NK-92 (cell line): ENCODE results near the gene OR2Y1.
"Not testable (repeated sequence)": the region's sequence is repeated elsewhere in the genome, so short reads cannot be mapped to it uniquely, and the experiment has no call there.

Experiments used
- DNase-seq: peaks from one replicate; lab custom pipeline; 2025; ENCODE audit not compliant: unreplicated experiment; lab: John Stamatoyannopoulos, UW

Gene OR2Y1, protein sequence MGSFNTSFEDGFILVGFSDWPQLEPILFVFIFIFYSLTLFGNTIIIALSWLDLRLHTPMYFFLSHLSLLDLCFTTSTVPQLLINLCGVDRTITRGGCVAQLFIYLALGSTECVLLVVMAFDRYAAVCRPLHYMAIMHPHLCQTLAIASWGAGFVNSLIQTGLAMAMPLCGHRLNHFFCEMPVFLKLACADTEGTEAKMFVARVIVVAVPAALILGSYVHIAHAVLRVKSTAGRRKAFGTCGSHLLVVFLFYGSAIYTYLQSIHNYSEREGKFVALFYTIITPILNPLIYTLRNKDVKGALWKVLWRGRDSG

DNA sequence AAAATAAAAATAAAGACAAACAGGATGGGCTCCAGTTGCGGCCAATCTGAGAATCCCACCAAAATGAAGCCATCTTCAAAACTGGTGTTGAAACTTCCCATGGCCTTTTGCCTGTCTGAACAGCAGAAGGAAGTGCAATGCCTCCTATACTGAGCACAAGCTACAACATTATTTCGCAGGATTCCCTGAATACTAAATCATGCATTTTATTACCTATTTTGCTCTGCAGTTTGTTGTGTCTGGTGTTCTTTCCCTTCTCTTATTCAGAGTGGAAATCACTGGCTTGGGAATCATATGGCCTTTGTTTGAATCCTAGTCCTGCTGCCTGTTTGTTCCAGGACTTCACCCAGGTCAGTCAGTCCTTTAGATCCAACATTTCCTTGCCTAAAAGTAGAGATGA, at the start of gene OR2Y1:
TSS of gene OR2Y1 (minus strand) at position 101 of the 400 bp plus-strand sequence. CDS start at position 101, 0 bp downstream.
- no peak for DNase-seq

DNA sequence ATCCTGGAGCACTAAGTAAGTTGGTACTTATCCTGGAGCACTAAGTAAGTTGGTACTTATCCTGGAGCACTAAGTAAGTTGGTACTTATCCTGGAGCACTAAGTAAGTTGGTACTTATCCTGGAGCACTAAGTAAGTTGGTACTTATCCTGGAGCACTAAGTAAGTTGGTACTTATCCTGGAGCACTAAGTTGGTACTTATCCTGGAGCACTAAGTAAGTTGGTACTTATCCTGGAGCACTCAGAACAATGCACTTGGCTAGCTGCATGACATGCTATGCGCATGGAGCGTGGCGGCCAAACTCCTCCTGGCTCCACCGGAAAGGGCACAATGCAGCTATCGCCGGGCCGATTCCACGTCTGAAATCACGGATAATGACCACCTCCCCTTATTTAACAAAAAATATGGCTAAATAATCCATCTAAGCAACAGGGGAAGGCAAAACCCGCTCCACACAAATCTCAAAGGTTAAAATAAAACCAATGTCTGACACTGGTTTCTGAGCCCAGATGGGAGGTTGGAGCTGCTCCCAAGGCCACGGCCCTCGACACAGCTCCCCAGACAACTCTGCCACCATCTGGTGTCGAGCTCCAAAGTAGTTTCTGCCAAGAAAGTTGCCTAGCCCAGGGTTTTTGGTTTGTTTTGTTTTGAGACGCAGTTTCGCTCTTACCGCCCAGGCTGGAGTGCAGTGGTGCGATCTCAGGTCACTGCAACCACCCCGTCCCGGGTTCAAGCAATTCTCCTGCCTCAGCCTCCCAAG, 49.0 kb upstream of the OR2Y1 start:
- DNase-seq = not testable (repeated sequence)

DNA sequence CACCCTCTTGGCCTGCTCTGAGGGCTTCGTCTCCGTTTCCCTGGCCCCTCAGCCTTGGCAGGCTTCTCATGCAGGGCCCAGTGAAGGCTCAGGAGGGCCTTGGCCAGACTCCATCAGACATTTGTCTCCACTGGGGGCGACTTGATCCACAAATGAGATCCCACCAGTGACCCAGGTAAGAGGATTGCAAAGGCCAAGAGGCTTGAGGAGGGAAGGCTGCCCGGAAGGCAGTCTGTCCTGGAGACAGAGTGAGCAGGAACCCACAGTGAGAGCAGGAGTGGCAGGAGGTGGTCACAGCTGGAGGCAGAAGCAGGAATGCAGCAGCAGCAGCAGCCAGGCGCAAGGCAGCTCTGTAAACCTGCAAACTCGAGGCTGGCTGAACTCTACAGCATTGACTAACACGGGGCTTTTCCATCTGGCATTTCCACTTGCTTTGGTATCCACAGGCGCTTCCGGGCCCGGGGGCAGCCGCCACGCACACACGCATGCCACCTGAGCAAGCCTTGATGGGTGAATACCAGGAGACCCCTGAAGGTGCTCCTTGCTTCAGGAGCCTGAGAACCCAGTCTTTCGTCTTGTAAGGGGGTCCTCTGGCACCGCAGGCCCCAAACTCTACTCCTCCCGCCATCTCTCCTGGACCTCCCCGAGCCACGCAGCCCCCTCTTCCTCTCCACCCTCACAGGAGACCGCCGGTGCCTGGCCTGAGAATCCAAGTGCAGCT, 48.0 kb upstream of the OR2Y1 start:
- DNase-seq = no peak

DNA sequence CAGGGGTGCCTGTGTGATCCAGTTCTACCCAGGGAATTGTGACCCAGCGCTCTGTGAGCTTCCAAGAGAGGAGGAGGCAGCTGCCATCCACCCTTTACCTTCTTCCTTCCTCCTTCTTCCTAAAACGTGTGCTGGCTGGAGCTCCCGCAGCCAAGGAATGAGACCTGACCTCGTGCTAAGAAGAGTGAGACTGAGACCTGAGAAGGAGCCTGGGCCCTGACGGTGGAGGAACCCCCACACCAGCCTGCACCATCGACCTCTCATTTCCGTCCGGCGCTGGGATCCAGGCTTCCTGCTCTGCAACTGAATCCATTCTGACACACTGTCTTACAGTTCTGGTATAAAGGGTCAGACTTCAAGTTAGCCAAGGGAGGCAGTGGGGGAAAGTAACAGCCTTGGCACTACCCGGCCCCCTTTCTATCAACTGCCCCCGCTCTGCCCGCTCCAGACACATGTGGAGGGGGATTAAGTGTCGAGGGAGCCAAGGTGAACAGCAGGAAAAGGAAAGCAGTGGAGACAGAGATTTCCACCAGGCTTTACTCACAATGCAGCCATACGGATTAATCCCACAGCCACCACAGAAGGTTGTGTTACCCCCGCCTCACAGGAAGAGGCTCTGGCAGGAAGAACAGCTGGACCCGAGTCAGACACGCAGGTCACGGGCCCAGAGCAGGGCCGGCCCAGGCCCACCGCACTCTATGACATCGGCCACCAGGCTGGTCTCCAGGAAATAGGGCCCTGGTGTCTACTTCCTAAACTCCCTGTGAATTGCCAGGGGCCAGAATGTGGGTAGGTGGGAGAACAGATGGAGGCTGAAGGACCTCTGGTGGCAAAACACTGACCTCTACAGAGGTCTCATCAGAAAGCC, 46.9 kb upstream of the OR2Y1 start:
- no peak for DNase-seq

DNA sequence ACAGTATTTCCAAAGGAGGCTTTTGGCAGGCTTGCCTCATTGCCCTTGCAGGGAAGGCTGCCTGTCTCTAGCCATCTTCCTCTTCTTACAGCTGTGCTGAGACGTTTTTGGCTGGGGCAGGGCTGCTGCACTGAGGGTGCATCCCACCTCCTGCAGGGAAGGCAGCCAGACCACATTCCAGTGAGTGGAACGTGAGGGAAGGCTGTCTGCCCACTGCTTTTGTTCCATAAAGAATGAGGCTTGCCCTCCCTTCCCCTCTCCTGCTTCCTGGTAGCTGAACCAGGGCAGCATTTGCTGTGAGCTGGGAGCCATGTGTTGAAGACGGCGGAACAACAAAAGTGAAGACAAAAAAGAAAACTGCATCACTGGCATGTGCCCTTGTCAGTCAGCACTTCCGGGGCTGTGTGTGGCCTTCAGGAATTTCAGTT, 46.0 kb upstream of the OR2Y1 start:
- no peak for DNase-seq

DNA sequence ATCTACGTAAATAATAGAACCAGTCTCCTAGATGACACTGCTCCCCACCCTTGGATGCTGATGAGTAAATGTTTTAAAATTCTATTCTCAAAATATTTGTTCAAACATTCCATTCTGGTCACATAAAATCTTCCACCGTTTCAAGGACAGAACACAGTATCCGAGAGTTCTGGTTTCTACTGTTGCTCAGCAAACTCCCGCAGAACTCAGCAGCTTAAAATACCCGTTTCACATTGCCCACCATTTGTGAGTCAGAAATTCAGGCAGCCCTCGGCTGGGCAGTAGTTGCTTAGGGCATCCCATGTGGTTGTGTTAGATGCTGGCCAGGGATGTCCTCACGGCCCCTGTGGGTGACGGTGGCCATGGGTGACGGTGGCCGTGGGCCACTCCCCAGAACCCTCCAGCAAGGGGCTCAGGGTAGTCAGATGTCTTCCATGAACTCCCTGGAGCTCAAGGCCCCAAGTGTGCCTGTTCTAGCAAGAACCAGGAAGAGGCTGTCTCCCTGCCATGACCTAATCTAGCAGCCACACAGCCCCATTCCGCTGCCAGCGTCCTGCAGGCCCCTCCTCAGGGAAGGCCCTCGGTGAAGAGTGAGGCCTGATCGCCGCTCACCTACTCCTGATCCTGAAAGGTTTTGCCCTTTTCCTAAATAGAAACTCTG, 45.4 kb upstream of the OR2Y1 start:
- no peak for DNase-seq

DNA sequence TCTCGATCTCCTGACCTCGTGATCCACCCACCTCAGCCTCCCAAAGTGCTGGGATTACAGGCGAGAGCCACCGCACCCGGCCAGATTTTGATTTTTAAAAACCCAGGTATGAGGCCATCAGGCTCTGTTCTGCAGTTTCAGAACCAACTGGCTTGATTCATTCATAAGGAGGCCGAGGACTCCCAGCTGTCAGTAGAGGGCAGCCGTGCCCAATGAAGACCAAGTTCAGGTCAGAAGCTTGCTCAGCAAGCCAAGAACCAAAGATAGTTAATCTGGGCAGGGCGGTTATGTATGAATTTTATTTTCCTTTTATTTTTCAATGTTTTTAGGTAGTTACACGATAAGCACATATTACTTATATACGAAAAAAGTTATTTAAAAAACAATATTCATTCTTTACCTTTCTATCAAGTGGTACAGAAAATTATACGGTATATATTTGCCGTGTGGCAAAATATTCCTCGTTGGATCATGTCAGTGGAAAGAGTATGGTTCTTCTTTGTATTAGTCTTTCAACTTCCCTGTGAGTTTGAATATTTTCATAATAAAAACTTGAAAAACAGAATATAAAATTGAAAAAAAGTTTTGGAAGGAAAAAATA, 44.7 kb upstream of the OR2Y1 start:
- no peak for DNase-seq

DNA sequence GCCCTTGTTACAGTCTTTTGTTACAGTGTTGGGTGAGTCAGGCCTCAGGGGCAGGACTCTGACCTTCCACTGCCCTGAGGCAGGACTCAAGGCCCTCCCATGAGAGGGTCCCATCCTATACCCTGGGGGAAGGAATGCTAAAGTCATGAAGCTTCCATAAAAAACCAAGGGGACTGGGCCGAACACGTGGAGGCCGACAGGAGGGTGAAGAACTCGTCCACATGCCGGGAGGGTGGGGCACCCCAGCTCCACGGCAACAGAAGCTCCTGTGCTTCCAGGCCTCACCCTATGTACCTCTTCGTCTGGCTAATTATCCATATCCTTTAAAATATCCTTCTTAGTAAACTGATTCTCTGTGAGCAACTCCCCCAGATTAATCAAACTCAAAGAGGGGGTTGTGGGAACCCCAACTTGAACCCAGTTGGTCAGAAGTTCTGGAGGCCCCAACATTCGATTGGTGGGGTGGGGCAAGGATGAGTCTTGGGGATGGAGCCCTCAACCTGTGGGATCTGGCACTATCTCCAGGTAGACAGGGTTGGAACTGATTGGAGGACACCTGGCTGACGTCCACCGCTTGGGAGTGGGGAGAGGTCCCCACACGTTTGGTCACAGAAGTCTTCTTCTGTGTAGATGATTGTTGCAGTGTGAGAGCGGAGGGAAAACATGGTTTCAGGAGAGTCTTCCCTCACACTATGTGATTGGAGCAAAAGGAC, 43.6 kb upstream of the OR2Y1 start:
- DNase-seq = no peak

DNA sequence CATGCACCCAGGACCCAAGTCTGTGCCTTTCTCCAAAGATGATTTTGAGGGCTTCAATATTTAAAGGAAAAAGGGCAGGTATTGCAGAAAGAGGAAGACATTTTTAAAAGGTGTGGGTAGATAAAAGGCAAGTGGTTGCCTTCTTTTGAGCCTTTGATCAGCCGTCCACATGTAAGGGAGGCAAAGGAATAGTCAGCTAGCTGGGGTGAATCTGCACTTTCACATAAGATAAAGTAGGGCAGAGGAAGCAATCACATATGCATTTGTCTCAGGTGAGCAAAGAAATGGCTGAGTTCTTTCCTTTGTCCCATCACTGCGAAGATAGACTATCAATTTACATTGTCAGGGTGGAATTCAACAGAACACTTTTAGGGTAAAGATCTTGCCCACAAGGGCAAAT, 42.9 kb upstream of the OR2Y1 start:
- no peak for DNase-seq

DNA sequence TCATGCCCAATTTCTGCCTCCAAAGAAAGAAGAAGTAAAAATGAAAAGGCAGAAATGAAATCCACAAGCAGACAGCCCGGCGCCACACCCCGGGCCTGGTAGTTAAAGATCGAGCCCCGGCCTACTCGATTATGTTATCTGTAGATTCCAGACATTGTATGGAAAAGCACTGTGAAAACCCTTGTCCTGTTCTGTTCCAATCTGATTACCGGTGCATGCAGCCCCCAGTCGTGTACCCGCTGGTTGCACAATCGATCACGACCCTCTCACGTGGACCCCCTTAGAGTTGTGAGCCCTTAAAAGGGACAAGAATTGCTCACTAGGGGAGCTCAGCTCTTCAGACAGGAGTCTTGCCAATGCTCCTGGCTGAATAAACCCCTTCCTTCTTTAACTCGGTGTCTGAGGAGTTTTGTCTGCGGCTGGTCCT, 42.1 kb upstream of the OR2Y1 start:
- not testable (repeated sequence) for DNase-seq

DNA sequence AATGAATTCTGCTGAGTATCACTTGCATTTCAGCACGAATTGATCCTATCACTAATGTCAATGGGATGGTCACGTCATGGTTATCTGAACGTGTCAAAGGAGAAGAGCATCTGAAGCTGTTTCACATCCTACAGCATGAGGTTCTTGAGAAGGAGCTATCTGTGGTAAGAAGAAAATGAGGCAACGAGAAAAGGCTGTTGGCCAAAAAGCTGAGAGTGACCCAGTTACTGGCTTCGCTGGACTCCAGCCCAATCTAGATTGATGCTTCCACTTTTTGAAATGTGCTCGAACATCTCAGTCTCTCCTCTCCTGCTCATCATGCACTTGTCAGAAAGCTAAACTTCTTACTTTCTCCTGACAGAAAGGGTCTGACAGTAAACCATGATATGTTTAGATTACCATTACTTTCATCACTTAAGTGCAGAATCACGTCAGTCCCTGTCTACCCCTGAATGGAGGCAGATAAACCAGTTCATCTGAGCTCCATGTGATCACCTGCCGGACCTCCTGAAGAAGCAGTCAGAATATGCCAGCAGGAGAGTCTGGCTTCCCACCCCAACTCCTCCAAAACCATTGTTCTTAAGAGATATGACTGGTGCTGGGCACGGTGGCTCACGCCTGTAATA, 40.2 kb upstream of the OR2Y1 start:
- DNase-seq = no peak

DNA sequence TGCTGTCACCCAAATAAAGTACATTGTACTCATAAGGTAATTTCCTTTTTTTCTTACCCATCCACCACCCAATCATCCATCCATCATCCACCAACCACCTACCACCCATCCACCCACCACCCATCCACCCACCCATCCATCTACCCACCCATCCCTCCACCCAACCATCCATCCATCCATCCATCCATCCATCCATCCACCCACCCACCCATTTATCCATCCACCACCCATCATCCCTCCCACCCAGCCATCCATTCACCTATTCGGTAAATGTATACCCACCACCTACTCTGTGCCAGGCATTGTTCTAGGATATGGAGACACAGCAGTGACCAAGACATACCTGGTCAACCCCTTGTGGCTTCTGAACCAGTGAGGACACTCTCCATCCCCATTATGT, 37.6 kb upstream of the OR2Y1 start:
- no peak for DNase-seq

DNA sequence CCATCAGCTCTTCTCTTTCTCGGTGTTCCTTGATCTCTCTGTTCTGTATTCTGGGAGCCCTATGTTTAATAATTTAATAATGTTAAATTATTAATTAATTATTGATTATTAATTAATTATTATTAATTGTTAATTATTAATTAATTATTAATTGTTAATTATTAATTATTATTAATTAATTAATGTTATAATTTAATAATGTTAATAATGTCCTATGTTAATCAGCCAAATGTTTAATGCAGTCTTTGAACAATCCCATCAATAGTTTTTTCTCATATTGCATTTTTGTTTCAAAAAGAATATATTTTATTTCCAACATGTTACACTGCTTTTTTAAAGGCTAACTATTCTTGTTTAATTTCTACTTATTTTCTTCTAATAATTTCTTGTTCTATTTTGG, 36.5 kb upstream of the OR2Y1 start:
- DNase-seq = no peak

DNA sequence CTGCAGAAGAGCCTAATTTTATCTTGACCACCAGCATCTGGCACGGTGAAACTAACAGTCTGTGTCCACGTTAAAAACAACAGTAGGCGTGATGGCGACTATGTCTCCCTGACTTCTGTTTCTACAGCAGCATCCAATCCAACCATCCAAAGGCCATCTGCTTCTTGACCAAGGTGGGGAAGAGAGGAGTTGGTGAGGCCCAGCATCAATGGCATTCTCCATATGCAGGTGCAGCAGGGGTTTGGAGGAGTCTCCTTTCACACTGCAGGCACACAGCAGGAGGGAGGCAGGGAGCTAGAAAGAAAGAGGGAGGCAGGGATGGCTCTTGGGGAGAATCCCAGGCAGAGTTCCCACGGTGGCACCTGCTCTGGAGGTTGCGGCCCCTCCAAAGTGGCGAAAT, 35.8 kb upstream of the OR2Y1 start:
- DNase-seq = no peak

DNA sequence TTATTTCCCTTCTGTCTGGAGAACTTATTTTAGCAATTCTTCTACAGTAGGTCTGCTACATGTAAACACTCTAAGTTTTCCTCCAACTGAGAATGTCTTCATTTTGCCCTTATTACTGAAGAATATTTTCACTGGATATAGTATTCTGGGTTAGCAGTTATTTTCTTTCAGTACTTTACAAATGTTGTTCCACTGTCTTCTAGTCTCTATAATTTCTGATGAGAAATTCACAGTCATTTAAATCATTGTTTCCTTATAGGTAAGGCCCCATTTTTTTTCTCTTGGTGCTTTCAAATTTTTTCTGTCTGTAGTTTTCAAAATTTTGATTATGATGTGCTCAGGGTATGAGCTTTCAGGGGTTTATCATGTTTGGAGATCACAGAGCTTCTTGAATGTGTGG, 32.0 kb upstream of the OR2Y1 start:
- no peak for DNase-seq

DNA sequence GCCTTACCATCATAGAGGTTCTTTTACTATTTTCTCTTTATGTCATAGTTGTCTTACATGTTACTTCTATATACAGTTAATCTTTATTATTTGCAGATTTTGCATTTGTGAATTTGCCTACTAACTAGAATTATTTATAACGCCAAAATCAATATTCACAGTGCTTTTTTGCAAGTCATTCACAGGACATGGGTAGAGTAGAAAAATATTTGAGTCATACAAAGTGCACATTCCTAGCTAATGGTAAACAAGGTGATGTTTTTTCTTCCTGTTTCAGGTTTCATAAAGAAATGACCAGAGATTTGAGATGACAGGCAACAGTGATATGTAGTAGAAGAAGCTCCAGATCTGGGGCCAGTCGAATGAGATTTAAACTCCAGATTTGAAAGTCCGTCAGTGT, 30.0 kb upstream of the OR2Y1 start:
- no peak for DNase-seq

DNA sequence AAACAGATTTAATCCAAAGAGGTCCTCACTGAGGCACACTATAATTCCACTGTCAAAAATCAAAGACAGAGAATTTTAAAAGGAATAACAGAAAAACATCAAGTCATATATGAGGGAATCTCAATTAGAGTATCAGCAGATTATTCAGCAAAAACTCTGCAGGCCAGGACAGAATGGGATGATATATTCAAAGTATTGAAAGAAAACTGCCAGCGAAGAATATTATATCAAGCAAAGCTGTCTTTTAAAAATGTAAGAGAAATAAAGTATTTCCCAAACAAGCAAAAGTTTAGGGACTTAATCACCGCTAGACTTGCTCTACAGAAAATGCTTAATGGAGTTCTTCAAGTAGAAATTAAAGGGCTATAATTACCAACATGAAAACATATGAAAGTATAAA, 15.7 kb upstream of the OR2Y1 start:
- no peak for DNase-seq

DNA sequence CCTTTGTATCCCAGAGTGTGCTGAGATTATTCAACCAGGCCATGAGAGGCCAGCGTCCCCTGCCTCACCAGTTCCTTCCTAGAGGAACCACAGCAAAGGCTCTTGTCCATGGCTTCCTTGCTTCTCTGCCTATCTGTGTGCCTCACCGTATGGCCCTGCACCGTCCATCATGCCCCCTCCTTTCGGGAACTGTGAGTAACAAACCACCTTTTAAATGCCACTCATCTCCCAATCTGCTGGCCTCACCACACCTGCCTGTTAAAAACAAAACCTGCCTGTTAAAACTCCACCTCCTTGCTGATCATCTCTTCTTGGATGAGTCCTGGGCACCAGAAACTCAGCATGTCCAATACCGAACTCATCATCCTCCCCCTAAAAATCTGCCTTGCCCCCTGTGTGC, 4.4 kb upstream of the OR2Y1 start:
- DNase-seq = no peak

DNA sequence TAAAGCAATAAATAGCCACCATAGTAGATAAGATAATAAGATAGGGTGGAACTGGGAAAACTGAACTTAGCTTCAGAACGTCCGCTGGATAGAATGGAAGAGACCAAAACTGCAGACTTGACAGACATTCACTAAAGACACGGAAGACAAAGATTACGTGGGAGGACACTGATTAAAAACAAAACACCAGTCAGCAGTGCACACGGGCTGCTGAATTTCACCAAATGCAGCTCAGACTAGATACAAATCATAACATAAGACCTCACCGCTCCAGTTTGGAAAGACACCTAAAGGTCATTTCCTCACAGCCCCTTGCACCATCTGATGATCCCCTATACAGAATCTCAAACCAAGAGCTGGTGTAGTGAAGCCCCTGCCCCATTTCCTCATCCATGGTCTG, 2.9 kb upstream of the OR2Y1 start:
- no peak for DNase-seq
